CD14-positive monocyte (primary cell): ENCODE results near the gene EGLN2. TPM values are rescaled to one million over a fixed set of nuclear protein-coding genes. Genes with fewer than 3 reads are reported as not detected.
A peak's percentile ranks its signal among the peaks of the same experiment; 100 is the strongest.
"Not testable (repeated sequence)": the region's sequence is repeated elsewhere in the genome, so short reads cannot be mapped to it uniquely, and the experiment has no call there.

Experiments
- DNase-seq, 3 donors: peaks; one replicate each; pipeline ENCODE4 v3.0.0-alpha.2; 2011 to 2022
- H2AFZ ChIP-seq: 2 replicates; pipeline ENCODE4 v1.6.0; 2012; ENCODE audit warnings: mild to moderate bottlenecking, low read depth, low read length, inconsistent platforms; ENCODE audit not compliant: insufficient read depth, poor library complexity, severe bottlenecking
- H3K27ac ChIP-seq, 2 donors: 1 replicate in 1 of 2; 2 replicates in 1 of 2; pipeline ENCODE4 v1.5.1; 2012 to 2013; ENCODE audit warnings: low read length in 2 of 2, control low read depth in 1 of 2, inconsistent platforms in 1 of 2, low read depth in 1 of 2, mild to moderate bottlenecking in 1 of 2
- H3K27me3 ChIP-seq, 2 donors: one replicate each; pipeline versions ENCODE4 v1.6.0 to v1.6.1; 2011 to 2013; ENCODE audit warnings: low read length in 2 of 2; ENCODE audit not compliant: control insufficient read depth in 2 of 2, insufficient read depth in 2 of 2
- H3K36me3 ChIP-seq, 2 donors: replicated peaks in 1 of 2; 1 replicate in 1 of 2; 2 replicates in 1 of 2; pipeline versions ENCODE4 v1.5.1 to v1.6.1; 2012 to 2013; ENCODE audit warnings: low read length in 2 of 2, control low read depth in 1 of 2, inconsistent platforms in 1 of 2, mild to moderate bottlenecking in 1 of 2; ENCODE audit not compliant: insufficient read depth in 2 of 2, control insufficient read depth in 1 of 2
- H3K4me1 ChIP-seq, 2 donors: 1 replicate in 1 of 2; 2 replicates in 1 of 2; pipeline versions ENCODE4 v1.5.1 to v1.6.1; 2012 to 2013; ENCODE audit warnings: low read length in 2 of 2, control low read depth in 1 of 2, inconsistent platforms in 1 of 2, mild to moderate bottlenecking in 1 of 2, moderate library complexity in 1 of 2; ENCODE audit not compliant: insufficient read depth in 2 of 2, control insufficient read depth in 1 of 2
- H3K4me2 ChIP-seq: replicated peaks from 2 replicates; pipeline ENCODE3; 2012; ENCODE audit warnings: low read length, moderate library complexity, mild to moderate bottlenecking; ENCODE audit not compliant: poor library complexity, severe bottlenecking; ENCODE audit errors: extremely low read depth
- H3K4me3 ChIP-seq, 3 experiments: fragments of 200-600 bp in 1 of 3; sonication (generic) in 1 of 3; replicated peaks in 1 of 3; 1 replicate in 2 of 3; 2 replicates in 1 of 3; pipeline ENCODE4 v1.5.1; 2011 to 2013; ENCODE audit warnings: low read length in 3 of 3, mild to moderate bottlenecking in 3 of 3, control low read depth in 2 of 3, low read depth in 2 of 3, inconsistent platforms in 1 of 3, moderate library complexity in 1 of 3
- H3K79me2 ChIP-seq: 2 replicates; pipeline ENCODE4 v1.6.0; 2012; ENCODE audit warnings: mild to moderate bottlenecking, control low read depth, inconsistent platforms, low read length, moderate library complexity; ENCODE audit not compliant: insufficient read depth
- H3K9ac ChIP-seq: 2 replicates; pipeline ENCODE4 v1.6.0; 2017; ENCODE audit warnings: low read length, mild to moderate bottlenecking; ENCODE audit not compliant: insufficient read depth, poor library complexity, severe bottlenecking
- H3K9me3 ChIP-seq, 2 donors: replicated peaks in 1 of 2; 1 replicate in 1 of 2; 2 replicates in 1 of 2; pipeline versions ENCODE4 v1.5.1 to v1.6.1; 2012 to 2013; ENCODE audit warnings: low read length in 2 of 2, control low read depth in 1 of 2; ENCODE audit not compliant: control insufficient read depth in 1 of 2, insufficient read depth in 1 of 2
- H4K20me1 ChIP-seq: 2 replicates; pipeline ENCODE4 v1.6.0; 2012; ENCODE audit warnings: mild to moderate bottlenecking, low read length, control low read depth, moderate library complexity; ENCODE audit not compliant: insufficient read depth
- H3K27ac Mint-ChIP-seq, 7 donors: one replicate each; pipeline ENCODE4 v1.8.0; 2020; ENCODE audit warnings: mild to moderate bottlenecking in 7 of 7, mixed read lengths in 7 of 7, moderate library complexity in 6 of 7, inconsistent platforms in 2 of 7
- H3K27me3 Mint-ChIP-seq, 3 donors: one replicate each; pipeline ENCODE4 v1.8.0; 2021 to 2022; ENCODE audit warnings: low read depth in 3 of 3, mild to moderate bottlenecking in 3 of 3, mixed read lengths in 3 of 3, moderate library complexity in 3 of 3, inconsistent platforms in 1 of 3
- H3K36me3 Mint-ChIP-seq, 2 donors: one replicate each; pipeline ENCODE4 v1.8.0; 2020; ENCODE audit warnings: mixed read lengths in 2 of 2, inconsistent platforms in 1 of 2, mild to moderate bottlenecking in 1 of 2
- H3K4me1 Mint-ChIP-seq: one replicate; pipeline ENCODE4 v1.8.0; 2020; ENCODE audit warnings: mild to moderate bottlenecking, mixed read lengths
- H3K4me3 Mint-ChIP-seq, 2 donors: one replicate each; pipeline ENCODE4 v1.8.0; 2020; ENCODE audit warnings: mild to moderate bottlenecking in 2 of 2, mixed read lengths in 2 of 2, moderate library complexity in 1 of 2
- H3K9me3 Mint-ChIP-seq, 7 donors: one replicate each; pipeline ENCODE4 v1.8.0; 2020 to 2022; ENCODE audit warnings: mixed read lengths in 7 of 7, mild to moderate bottlenecking in 6 of 7, moderate library complexity in 6 of 7, inconsistent platforms in 2 of 7
- CTCF ChIP-seq: fragments of 200-600 bp; IDR thresholded peaks from one replicate; pipeline ENCODE4 v1.8.0; 2022; ENCODE audit warnings: antibody characterized with exemption, mild to moderate bottlenecking
- WGBS: methylation state at CpG from one replicate; pipeline ENCODE4 v1.1.5; 2013; ENCODE audit warnings: missing lambda C conversion rate; ENCODE audit not compliant: insufficient coverage; 5-methylcytosine and 5-hydroxymethylcytosine counted together
- intact Hi-C, 2 donors: fragments of 100-400 bp; cut with micrococcal nuclease; formaldehyde crosslinking; loops; one replicate each; pipeline versions ENCODE4 v1.15.0 to v1.15.1; 2023
- polyA plus RNA-seq, 3 donors: library from polyadenylated mRNA; depleted of rRNA in 1 of 3; unstranded in 2 of 3; stranded (reverse) in 1 of 3; fragments of 300-500 nt in 2 of 3; fragments of >200 nt in 1 of 3; fragmentation: Illumina TruSeq in 2 of 3; gene quantifications; 1 replicate in 2 of 3; 2 replicates in 1 of 3; pipeline ENCODE4 v1.2.3, GENCODE V29; 2012 to 2021

EGLN2 gene
- polyA plus RNA-seq, 3 donors: 60.6 to 76.8 (median 64.5) TPM

- Mint-ChIP-seq H3K9me3 (peaks cover 0 to 1% (median 0%) of the 10 kb centered on the region in 7 donors), H3K4me1 (peaks cover 33% of the 10 kb centered on the region), H3K4me3 (no peak overlapping the region), H3K27me3 (peaks cover 0 to 4% (median 0%) of the 10 kb centered on the region in 3 donors), H3K36me3 (peaks cover 42 to 55% of the 10 kb centered on the region in 2 donors), H3K27ac (peak overlapping the region in 1 of 7 donors; percentile 33)
- no peak overlapping the region for H3K4me2 ChIP-seq
- intact Hi-C loops: no loop called here
- DNase-seq: no peak
- H4K20me1 ChIP-seq: peaks cover 34% of the 10 kb centered on the region
- no peak overlapping the region for H3K9ac ChIP-seq
- H3K27me3 ChIP-seq: no peaks in the 10 kb centered on the region
- H3K4me1 ChIP-seq: peaks cover 19 to 22% of the 10 kb centered on the region in 2 donors
- no peak overlapping the region for H3K27ac ChIP-seq
- TF ChIP-seq CTCF: no peak
- H3K9me3 ChIP-seq: no peaks in the 10 kb centered on the region
- 60% methylated on average over 4 of the region's 7 CpGs for WGBS
- no peak overlapping the region for H2AFZ ChIP-seq
- H3K4me3 ChIP-seq: no peak overlapping the region
- peaks cover 16 to 51% of the 10 kb centered on the region in 2 donors for H3K36me3 ChIP-seq
- H3K79me2 ChIP-seq: peaks cover 21% of the 10 kb centered on the region
These were observed 17.9 kb upstream of the EGLN2 start for GRCh38 chr19:40781140-40781539.

DNA sequence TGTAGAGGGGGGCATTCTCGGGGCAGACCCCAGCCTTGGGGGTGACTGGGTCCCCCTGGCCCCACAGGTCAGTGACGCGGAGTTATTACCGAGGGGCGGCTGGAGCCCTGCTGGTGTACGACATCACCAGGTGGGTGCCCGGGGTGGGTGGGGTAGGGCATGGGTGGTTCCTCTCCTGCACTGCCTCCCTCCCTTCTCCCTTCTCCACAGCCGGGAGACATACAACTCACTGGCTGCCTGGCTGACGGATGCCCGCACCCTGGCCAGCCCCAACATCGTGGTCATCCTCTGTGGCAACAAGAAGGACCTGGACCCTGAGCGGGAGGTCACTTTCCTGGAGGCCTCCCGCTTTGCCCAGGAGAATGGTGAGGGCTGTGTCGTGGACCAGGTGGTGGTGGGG, 15.3 kb upstream of the EGLN2 start:
- intact Hi-C loops: no loop called here
- Mint-ChIP-seq H3K4me3 (no peak overlapping the region), H3K27ac (peak overlapping the region in 3 of 7 donors; percentile 10 to 52 (median 18))

GRCh38 chr19:40784146-40784545, 14.8 kb upstream of the EGLN2 start:
- Histone ChIP-seq H4K20me1 (peaks cover 29% of the 10 kb centered on the region), H3K36me3 (peaks cover 32 to 73% of the 10 kb centered on the region in 2 donors), H3K79me2 (peaks cover 13% of the 10 kb centered on the region)
- WGBS: 100% methylated on average over 1 of the region's 2 CpGs
- H3K27me3 Mint-ChIP-seq, intact Hi-C loops, H3K4me2 ChIP-seq, H3K27me3 ChIP-seq, H3K9ac ChIP-seq, H3K4me1 ChIP-seq, H3K9me3 Mint-ChIP-seq, DNase-seq, H3K4me3 ChIP-seq, H3K4me3 Mint-ChIP-seq, H3K27ac ChIP-seq, H2AFZ ChIP-seq, H3K9me3 ChIP-seq: not testable (repeated sequence)
- Mint-ChIP-seq H3K36me3 (peaks cover 67 to 84% of the 10 kb centered on the region in 2 donors), H3K4me1 (peaks cover 15% of the 10 kb centered on the region), H3K27ac (peak overlapping the region in 2 of 7 donors; percentile 18 to 52)

More for the DNA sequence above, 15.3 kb upstream of the EGLN2 start:
- H4K20me1 ChIP-seq: peaks cover 34% of the 10 kb centered on the region
- no peak overlapping the region for H2AFZ ChIP-seq
- H3K4me2 ChIP-seq: no peak overlapping the region
- WGBS: 100% methylated on average over 5 of the region's 14 CpGs
- peaks cover 0 to 1% (median 0%) of the 10 kb centered on the region in 7 donors for H3K9me3 Mint-ChIP-seq
- no peaks in the 10 kb centered on the region for H3K9me3 ChIP-seq
- H3K27me3 Mint-ChIP-seq: peaks cover 0 to 6% (median 0%) of the 10 kb centered on the region in 3 donors
- H3K27ac ChIP-seq: no peak overlapping the region
- peaks cover 19% of the 10 kb centered on the region for H3K4me1 Mint-ChIP-seq
- H3K9ac ChIP-seq: no peak overlapping the region
- H3K36me3 Mint-ChIP-seq: peaks cover 64 to 80% of the 10 kb centered on the region in 2 donors
- H3K4me3 ChIP-seq: no peak overlapping the region
- no peak for DNase-seq
- H3K4me1 ChIP-seq: peaks cover 5 to 7% of the 10 kb centered on the region in 2 donors
- H3K79me2 ChIP-seq: peaks cover 18% of the 10 kb centered on the region
- peaks cover 32 to 73% of the 10 kb centered on the region in 2 donors for H3K36me3 ChIP-seq
- no peaks in the 10 kb centered on the region for H3K27me3 ChIP-seq
- no peak for TF ChIP-seq CTCF
